A673 (cell line): ENCODE data around the gene WDR19. TPM values are rescaled to one million over a fixed set of nuclear protein-coding genes. Genes with fewer than 3 reads are reported as not detected.
"Not testable (repeated sequence)": the region's sequence is repeated elsewhere in the genome, so short reads cannot be mapped to it uniquely, and the experiment has no call there.

Experiments used
- BruUV-seq: library from RNA; stranded (reverse); fragments of 400-500 nt; replicated peaks from 2 replicates; lab custom pipeline; 2021; lab: Mats Ljungman, UMichigan
- CTCF ChIA-PET: fragments of 300-600 bp; sonication (Branson Sonifier 250); formaldehyde crosslinking; loops from one replicate; lab custom pipeline; 2022; ENCODE audit warnings: antibody characterized with exemption; lab: Charles Lee
- POLR2A ChIA-PET: fragments of 300-600 bp; sonication (Branson Sonifier 250); formaldehyde crosslinking; loops from one replicate; lab custom pipeline; 2022; ENCODE audit warnings: antibody characterized with exemption; ENCODE audit not compliant: low non-redundant PET; lab: Charles Lee
- DNase-seq: peaks from one replicate; pipeline ENCODE4 v3.0.0-alpha.2; 2015; ENCODE audit warnings: low spot score
- H3K27ac ChIP-seq: fragments of 200-600 bp; sonication (generic); 2 replicates; pipeline ENCODE4 v1.5.1; 2016; ENCODE audit warnings: mixed run types, low read depth, mild to moderate bottlenecking, mixed read lengths, antibody characterized with exemption, low read length; ENCODE audit not compliant: poor library complexity, severe bottlenecking
- H3K27me3 ChIP-seq: fragments of 200-600 bp; sonication (generic); replicated peaks from 2 replicates; pipeline ENCODE4 v1.6.1; 2017; ENCODE audit warnings: mixed run types, low read depth, mild to moderate bottlenecking, mixed read lengths, antibody characterized with exemption, low read length; ENCODE audit not compliant: insufficient read depth, poor library complexity
- H3K36me3 ChIP-seq: fragments of 200-600 bp; sonication (generic); 2 replicates; pipeline ENCODE4 v1.6.1; 2016; ENCODE audit warnings: mixed run types, mild to moderate bottlenecking, mixed read lengths, antibody characterized with exemption, low read length; ENCODE audit not compliant: insufficient read depth, poor library complexity, severe bottlenecking
- H3K4me1 ChIP-seq: fragments of 200-600 bp; sonication (generic); 2 replicates; pipeline ENCODE4 v1.6.1; 2017; ENCODE audit warnings: mixed run types, mild to moderate bottlenecking, mixed read lengths, antibody characterized with exemption, low read length; ENCODE audit not compliant: insufficient read depth, poor library complexity, severe bottlenecking
- H3K4me3 ChIP-seq: fragments of 200-600 bp; sonication (generic); 2 replicates; pipeline ENCODE4 v1.5.1; 2016; ENCODE audit warnings: low read depth, mixed run types, mild to moderate bottlenecking, mixed read lengths, low read length; ENCODE audit not compliant: poor library complexity, severe bottlenecking
- H3K9me3 ChIP-seq: fragments of 200-600 bp; sonication (generic); 2 replicates; pipeline ENCODE4 v1.6.1; 2016; ENCODE audit warnings: mixed run types, low read depth, mild to moderate bottlenecking, mixed read lengths, antibody characterized with exemption, low read length; ENCODE audit not compliant: poor library complexity, severe bottlenecking
- EZH2 ChIP-seq: fragments of 200-600 bp; sonication (generic); IDR thresholded peaks from 2 replicates; pipeline ENCODE4 v1.6.1; 2017; ENCODE audit warnings: borderline replicate concordance, low read depth, mild to moderate bottlenecking, mixed read lengths, antibody characterized with exemption, low read length; ENCODE audit not compliant: poor library complexity, severe bottlenecking
- intact Hi-C: fragments of 100-400 bp; cut with micrococcal nuclease; formaldehyde crosslinking; loops from one replicate; pipeline ENCODE4 v1.10.0; 2022; ENCODE audit not compliant: unreplicated experiment
- total RNA-seq: library from RNA; stranded (reverse); gene quantifications from 2 replicates; pipeline ENCODE4 v1.2.3, GENCODE V29; 2021
- TF ChIP-seq, protein P1 (sequence below): fragments of 300-800, 200-600 bp; sonication (generic); conservative IDR thresholded peaks from 2 replicates; pipeline ENCODE4 v1.5.1; 2017; ENCODE audit warnings: low read depth, mild to moderate bottlenecking, antibody characterized with exemption, low read length, moderate library complexity, mixed read lengths

Gene WDR19
- total RNA-seq, 1 experiment from 2014 or later, result 33.7 TPM

DNA sequence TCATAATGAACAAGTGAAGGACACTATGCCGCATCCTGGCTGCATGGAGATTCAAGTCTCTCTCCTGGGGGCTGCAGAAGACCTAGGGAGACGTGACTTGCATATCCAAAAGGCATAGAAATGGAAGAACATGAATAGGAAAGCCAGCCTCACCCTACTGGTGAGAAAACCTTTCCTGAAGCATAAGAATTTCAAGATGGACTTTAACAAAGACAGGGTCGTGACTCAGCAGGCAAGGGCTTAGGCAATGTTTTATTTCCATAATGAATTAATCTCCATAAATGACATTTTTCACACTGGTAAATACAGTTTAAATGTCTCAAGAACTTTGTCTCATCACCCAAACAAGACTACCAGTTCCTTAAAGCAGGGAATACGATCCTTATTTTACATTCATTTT, 104.9 kb downstream of the WDR19 start:
- Histone ChIP-seq H3K4me3 (no peak overlapping the region), H3K27ac (no peak overlapping the region), H3K4me1 (no peaks in the 10 kb centered on the region), H3K9me3 (no peaks in the 10 kb centered on the region), H3K27me3 (no peaks in the 10 kb centered on the region), H3K36me3 (peaks cover 64% of the 10 kb centered on the region)
- no peak for DNase-seq
- POLR2A ChIA-PET, result no interaction called here
- intact Hi-C loops, result no loop called here
- CTCF ChIA-PET, result no interaction called here
- no TSS peak for BruUV-seq
- TF ChIP-seq, protein P1, sequence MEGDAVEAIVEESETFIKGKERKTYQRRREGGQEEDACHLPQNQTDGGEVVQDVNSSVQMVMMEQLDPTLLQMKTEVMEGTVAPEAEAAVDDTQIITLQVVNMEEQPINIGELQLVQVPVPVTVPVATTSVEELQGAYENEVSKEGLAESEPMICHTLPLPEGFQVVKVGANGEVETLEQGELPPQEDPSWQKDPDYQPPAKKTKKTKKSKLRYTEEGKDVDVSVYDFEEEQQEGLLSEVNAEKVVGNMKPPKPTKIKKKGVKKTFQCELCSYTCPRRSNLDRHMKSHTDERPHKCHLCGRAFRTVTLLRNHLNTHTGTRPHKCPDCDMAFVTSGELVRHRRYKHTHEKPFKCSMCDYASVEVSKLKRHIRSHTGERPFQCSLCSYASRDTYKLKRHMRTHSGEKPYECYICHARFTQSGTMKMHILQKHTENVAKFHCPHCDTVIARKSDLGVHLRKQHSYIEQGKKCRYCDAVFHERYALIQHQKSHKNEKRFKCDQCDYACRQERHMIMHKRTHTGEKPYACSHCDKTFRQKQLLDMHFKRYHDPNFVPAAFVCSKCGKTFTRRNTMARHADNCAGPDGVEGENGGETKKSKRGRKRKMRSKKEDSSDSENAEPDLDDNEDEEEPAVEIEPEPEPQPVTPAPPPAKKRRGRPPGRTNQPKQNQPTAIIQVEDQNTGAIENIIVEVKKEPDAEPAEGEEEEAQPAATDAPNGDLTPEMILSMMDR, result no peak
- TF ChIP-seq EZH2, result no peak

DNA sequence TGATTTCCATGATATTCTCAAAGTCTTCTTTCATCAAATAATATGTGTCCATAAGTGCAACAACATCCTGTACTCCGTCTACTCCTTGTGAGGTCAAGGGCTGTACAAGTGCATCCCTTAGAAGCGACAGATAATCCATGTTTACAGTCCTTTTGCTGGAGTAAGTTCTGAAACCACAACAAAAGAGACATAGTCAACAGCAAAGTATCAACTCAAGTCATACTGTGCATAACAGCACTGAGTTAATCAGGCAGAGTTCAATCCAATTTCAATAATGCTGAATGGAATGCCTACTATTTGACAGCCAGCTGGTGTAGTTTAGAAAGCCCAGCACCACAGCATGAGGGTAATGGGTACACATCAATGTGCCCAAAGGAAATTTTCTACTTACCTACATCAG, 109.4 kb downstream of the WDR19 start:
- no TSS peak for BruUV-seq
- no peaks in the 10 kb centered on the region for H3K9me3 ChIP-seq
- peaks cover 52% of the 10 kb centered on the region for H3K36me3 ChIP-seq
- TF ChIP-seq EZH2, result no peak
- TF ChIP-seq, protein P1, result no peak
- H3K4me3 ChIP-seq, result no peak overlapping the region
- H3K27me3 ChIP-seq, result no peaks in the 10 kb centered on the region
- H3K4me1 ChIP-seq, result no peaks in the 10 kb centered on the region
- peak; percentile 3 for DNase-seq
- intact Hi-C loops, result no loop called here
- CTCF ChIA-PET, result no interaction called here
- H3K27ac ChIP-seq, result no peak overlapping the region
- POLR2A ChIA-PET, result no interaction called here

DNA sequence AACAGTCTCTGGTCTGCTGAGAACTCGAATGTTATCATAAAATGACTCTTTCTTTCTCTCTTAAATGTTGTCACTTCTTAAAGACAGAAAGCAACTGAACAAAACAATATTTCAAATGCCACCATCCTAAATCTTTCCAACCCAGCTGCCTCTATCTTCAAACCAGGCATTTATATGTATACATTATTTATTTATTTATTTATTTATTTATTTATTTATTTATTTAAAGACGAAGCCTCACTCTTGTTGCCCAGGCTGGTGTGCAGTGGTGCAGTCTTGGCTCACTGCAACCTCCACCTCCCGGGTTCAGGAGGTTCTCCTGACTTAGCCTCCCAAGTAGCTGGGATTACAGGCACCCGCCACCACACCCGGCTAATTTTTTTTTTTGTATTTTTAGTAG, 110.1 kb downstream of the WDR19 start:
- CTCF ChIA-PET, BruUV-seq, H3K4me3 ChIP-seq, POLR2A ChIA-PET, H3K27ac ChIP-seq, H3K9me3 ChIP-seq, intact Hi-C loops, DNase-seq, H3K4me1 ChIP-seq, H3K27me3 ChIP-seq: not testable (repeated sequence)
- peaks cover 46% of the 10 kb centered on the region for H3K36me3 ChIP-seq

DNA sequence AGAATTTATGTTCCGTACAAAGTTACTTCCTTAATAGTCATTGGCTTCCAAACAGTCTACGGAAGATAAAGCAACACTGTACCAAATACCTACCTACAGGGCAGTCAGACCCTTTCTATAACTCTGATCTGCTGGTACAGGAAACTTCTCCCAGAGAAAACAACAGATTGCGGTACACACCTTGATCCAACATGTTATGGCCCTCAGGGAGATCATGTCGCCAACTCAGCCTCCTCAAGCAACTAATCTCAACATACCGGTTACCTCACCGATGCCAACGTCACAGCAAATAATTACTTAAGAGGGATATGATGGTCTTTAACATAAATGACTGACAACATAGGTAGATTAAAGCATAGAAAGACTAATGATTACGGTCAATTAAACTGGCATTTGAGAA, 113.5 kb downstream of the WDR19 start:
- Histone ChIP-seq H3K27me3 (no peaks in the 10 kb centered on the region), H3K27ac (no peak overlapping the region), H3K9me3 (no peaks in the 10 kb centered on the region), H3K4me3 (no peak overlapping the region), H3K4me1 (no peaks in the 10 kb centered on the region), H3K36me3 (peaks cover 41% of the 10 kb centered on the region)
- DNase-seq, result no peak
- ChIA-PET CTCF (no interaction called here), POLR2A (no interaction called here)
- intact Hi-C loops, result no loop called here
- no peak for TF ChIP-seq EZH2
- TF ChIP-seq, protein P1, result no peak
- no TSS peak for BruUV-seq
